ENCODE measurements around the gene FADS2.

FADS2 gene

DNA sequence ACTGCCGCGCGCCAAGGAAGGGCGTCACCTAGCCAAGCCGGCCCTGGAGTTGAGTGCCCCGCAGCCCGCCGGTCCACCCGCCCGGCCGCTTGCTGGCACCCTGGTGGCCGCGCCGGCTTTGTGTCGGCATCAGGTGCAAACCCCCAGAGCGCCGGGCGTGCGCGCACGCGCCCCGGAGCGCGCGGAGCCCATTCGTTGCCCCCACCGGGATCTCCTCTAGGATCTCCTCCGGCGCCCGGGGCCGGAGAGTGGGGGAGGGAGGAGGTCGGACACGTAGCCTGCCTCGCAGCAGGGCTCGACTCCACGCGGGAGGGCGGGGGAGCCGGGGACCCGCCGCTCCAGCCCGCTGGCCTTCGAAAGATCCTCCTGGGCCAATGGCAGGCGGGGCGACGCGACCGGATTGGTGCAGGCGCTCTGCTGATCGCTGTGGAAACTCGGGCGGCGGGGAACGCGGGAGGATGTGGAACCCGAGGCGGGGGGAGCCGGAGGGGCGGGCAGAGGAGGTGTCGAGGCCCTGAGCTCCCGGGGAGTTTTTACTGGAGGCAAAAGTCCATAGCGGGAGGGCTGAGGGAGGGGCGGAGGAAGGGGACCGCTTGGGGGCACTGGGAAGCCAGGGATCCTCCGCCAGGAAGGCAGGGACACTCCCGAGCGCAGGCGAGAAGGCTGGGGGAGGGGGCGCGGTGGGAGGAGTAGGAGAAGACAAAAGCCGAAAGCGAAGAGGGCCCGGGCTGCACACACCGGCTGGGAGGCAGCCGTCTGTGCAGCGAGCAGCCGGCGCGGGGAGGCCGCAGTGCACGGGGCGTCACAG lies at the start of gene FADS2:
FADS2 (plus strand) TSS at position 730 of the 808 bp plus-strand sequence. CDS start 91 bp downstream, outside the sequence.
- FAIRE-seq = peak; percentile 96
- no peak for DNase-seq (ENCODE audit: extremely low spot score, insufficient read length, low read depth)

DNA sequence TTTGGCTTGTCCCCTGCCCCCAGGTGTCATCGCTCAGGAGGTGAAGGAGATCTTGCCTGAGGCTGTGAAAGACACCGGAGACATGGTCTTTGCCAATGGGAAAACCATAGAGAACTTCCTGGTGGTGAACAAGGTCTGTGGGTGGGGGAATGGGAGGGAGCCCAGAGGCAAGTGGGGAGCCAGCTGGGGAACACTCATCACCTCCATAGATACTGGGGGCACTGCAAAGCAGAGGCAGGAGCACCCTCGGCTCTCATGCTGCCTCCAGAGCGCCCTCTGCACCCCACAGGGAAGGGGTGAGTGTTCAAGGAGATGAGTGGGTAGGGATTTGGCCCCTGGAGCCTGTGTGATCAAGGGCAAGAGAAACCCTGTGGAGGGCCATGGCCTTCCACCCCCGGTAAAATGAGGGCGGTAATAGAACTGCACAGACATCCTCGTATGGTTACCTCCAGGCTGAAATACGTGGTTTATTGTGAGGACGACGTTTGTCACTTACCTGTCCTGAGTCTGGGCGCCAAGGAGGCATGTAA lies 49.7 kb upstream of the FADS2 start:
- no peak for DNase-seq (ENCODE audit: extremely low spot score, insufficient read length, low read depth)
- FAIRE-seq = no peak

GRCh38 chr11:61778920-61779650 lies 49.0 kb upstream of the FADS2 start:
- FAIRE-seq (no peak), DNase-seq (ENCODE audit: extremely low spot score, insufficient read length, low read depth) (no peak)

DNA sequence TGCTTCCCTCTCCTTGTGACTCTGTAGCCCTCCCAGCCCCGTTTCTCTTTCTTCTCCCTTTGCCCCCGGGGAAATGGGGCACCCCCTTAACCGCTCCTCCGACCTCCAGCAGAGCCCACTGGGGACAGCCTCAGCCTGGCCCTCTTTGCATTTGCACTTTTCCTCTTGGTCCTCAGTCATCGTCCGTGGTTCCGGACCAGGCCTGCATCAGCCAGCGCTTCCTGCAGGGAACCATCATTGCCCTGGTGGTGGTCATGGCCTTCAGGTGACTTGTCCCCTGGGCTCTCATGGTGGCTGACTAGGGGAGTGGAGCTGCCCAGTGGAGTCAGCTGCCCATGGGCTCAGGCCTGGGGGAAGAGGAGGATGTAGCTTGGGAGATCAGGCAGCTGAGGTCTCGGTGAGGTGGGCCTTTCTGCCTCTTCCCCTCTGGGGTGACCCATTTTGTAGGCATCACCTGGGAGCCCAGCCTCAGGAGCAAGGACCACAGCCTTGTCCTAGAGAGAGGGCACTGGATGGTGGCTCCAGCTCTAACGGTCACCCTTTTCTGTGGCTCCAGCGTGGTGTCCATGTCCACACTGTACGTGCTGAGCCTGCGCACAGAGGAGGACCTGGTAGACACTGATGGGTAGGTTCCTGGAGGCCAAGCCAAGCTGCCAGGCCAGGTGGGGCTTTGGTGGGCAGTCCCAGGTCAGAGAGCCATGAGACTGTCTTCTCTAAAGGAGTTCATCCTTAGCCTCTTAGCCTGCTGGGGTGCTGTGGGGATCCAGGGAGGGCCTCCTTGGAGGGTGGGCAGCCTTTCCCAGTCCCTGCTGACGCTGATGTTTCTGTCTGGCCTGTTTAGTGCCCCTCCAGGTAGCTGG lies 48.2 kb upstream of the FADS2 start:
- DNase-seq (ENCODE audit: extremely low spot score, insufficient read length, low read depth) (no peak), FAIRE-seq (no peak)

GRCh38 chr11:61780581-61781162 lies 47.4 kb upstream of the FADS2 start:
- DNase-seq (ENCODE audit: extremely low spot score, insufficient read length, low read depth) (no peak), FAIRE-seq (no peak)

GRCh38 chr11:61781585-61781984 lies 46.5 kb upstream of the FADS2 start:
- DNase-seq (ENCODE audit: extremely low spot score, insufficient read length, low read depth) (no peak), FAIRE-seq (no peak)

DNA sequence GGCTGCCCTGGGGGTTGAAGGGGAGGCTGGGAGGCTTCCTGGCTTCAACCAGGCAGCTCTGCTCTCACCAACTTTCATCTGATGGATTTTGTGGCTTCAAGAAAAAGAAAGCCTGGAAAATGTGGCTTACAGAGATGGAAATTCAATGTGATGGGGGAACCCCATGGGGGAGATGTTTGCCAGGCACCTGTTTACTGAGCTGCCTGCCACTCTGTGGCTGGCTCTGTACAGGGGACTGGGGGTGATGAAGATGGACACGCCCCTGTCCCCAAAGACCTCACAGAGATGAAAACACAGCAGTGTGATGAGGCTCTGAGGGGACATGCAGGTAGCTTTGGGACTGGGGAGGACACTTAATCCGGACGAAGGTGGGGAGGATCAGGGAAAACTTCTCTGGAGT lies 45.8 kb upstream of the FADS2 start:
- DNase-seq (ENCODE audit: extremely low spot score, insufficient read length, low read depth) (no peak), FAIRE-seq (no peak)

- DNase-seq (ENCODE audit: extremely low spot score, insufficient read length, low read depth) = no peak
- no peak for FAIRE-seq
Measured at GRCh38 chr11:61782841-61783240, 45.3 kb upstream of the FADS2 start.

GRCh38 chr11:61783717-61784505 lies 44.2 kb upstream of the FADS2 start:
- FAIRE-seq = no peak
- no peak for DNase-seq (ENCODE audit: extremely low spot score, insufficient read length, low read depth)

GRCh38 chr11:61784506-61784805 lies 43.6 kb upstream of the FADS2 start:
- no peak for FAIRE-seq
- no peak for DNase-seq (ENCODE audit: extremely low spot score, insufficient read length, low read depth)

DNA sequence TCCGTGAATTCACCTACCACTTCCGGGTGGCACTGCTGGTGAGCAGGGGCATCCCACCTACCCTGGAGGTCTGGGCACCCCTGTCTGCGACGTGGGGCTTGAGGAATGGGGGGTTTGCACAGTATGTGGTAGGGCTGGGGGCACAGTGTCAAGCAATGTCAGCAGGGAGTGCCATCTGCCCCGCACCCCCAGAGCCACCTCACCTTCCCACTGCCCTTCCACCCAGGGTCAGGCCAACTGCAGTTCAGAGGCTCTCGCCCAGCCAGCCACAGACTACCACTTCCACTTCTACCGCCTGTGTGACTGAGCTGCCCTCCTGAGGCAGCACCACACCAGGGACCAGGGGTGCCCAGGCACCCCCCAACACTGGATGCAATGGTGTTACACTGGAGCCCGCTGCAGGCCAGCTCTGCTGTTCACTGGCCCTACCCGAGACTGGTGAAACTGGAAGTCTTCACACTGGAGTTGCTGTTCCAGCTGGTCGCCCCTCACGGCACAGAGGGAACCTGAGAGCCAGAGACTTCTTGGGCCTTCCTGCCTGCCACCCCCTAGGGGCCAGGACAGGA lies 42.2 kb upstream of the FADS2 start:
- FAIRE-seq (no peak), DNase-seq (ENCODE audit: extremely low spot score, insufficient read length, low read depth) (no peak)

GRCh38 chr11:61787928-61788491 lies 40.1 kb upstream of the FADS2 start:
- no peak for DNase-seq (ENCODE audit: extremely low spot score, insufficient read length, low read depth)
- no peak for FAIRE-seq

DNA sequence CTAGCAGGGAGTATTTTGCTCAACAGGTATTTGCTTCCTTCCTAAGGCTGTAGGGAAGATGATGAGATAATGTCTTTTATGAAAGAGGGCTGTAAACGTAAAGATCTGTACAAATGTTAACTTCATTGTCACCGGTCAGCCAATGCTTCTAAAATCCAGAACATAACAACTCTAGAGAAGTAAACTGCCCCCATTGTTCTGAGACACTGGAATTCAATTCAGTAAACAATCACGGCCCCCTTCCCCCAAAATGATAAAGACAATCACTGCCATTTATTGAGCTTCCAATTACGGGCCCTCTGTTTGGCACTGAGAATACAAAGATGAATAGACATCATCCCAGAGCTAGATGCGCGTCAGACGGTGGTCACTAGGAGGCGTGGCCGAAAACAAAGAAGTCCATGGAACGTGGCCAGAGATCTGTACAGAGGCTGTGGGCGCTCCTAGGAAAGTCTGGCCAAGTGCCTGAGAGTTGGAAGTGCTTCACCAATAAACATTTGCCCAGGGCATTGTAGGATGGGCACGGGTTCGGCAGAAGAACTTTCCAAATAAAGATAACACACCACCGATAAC lies 36.3 kb upstream of the FADS2 start:
- DNase-seq (ENCODE audit: extremely low spot score, insufficient read length, low read depth) (no peak), FAIRE-seq (no peak)

DNA sequence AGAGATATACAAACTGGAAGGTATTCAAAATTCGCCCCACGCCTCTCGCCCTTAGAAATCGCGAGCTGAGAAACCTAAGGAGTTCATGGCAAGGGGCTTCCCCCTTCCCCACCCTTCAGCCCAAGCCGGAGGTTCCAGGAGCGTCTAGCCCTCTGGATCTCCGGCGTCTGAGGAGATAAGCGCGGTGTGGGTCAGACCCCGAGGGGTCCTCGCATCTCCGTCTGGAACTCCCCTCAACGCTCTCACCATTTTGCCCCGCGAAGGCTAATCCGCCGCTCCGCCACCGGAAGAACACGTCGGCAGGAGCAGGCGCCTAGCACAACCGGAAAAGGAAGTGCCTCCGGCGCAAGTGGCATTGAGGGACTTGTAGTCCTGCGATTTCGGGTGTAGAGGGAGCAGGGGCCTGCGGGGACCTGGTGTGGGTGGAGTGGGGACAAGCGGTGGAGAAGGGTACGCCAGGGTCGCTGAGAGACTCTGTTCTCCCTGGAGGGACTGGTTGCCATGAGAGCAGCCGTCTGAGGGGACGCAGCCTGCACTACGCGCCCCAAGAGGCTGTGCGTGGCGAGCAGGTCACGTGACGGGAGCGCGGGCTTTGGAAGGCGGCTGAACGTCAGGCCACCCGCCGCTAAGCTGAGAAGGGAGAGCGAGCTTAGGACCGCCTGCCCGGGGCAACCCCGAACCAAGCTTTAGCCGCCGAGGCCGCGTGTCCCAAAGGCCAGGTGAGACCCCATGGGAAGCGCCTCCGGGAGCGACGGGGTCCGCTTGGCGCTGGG lies 35.6 kb upstream of the FADS2 start, which contains the start of the genes FEN1 and TMEM258:
FEN1 (plus strand) TSS at position 602 of the 773 bp plus-strand sequence. CDS start 2,451 bp downstream, outside the sequence.
TMEM258 (minus strand) TSS at position 290 of the 773 bp plus-strand sequence; CDS start at position 249, 41 bp downstream.
- DNase-seq (ENCODE audit: extremely low spot score, insufficient read length, low read depth) (peak; percentile 85), FAIRE-seq (peak; percentile 81)

- FAIRE-seq (no peak), DNase-seq (ENCODE audit: extremely low spot score, insufficient read length, low read depth) (no peak)
Measured at GRCh38 chr11:61793083-61793828, 34.8 kb upstream of the FADS2 start.

DNA sequence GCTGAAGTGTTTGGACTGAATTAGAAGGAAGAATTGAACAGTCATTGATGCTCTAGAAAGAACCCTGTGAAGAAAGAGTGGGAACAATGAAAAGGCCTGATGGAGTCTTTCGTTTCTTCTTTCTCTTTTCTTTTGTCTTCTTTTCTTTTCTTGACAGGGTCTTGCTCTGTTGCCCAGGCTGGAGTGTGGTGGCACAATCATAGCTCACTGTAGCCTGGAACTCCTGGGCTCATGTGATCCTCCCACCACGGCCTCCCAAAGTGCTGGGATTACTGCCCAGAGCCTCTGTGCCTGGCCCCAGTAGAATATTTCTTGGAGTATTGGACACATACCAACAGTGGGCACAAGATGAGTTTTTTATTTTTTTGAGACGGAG lies 34.3 kb upstream of the FADS2 start:
- no peak for FAIRE-seq
- no peak for DNase-seq (ENCODE audit: extremely low spot score, insufficient read length, low read depth)

DNA sequence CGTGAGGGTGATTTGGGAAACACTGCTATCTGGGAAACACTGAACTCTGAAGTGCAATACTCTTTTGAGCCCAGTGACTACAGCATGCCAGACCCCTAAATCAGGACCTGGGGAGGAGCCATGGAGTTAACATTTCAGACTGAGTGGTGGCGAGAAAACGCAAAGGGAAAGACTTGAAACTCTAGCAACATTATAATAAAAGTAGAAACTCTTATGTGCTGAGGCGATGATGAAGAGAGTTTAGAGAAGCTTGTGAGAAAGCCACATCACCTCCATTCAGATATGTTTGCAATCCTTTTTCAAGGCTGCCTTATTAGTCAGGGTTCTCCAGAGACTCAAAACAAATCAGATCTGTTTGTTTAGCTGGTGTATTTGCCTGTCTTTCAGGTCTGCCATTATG lies 33.5 kb upstream of the FADS2 start:
- DNase-seq (ENCODE audit: extremely low spot score, insufficient read length, low read depth) = no peak
- no peak for FAIRE-seq

Data from GM18507 (cell line).